BJ (cell line): ENCODE measurements around the gene HS6ST3. TPM values are rescaled to one million over a fixed set of nuclear protein-coding genes. Genes with fewer than 3 reads are reported as not detected.

Experiments
- CTCF ChIA-PET: fragments of 350-600 bp; formaldehyde crosslinking; extraction: SDS; loops from one replicate; lab custom pipeline; 2021; ENCODE audit warnings: antibody characterized with exemption, inconsistent platforms; lab: Yijun Ruan, JAX
- POLR2A ChIA-PET: fragments of 300-600 bp; sonication (Branson Sonifier 250); formaldehyde crosslinking; extraction: SDS; loops from one replicate; lab custom pipeline; 2021; ENCODE audit warnings: antibody characterized with exemption; lab: Charles Lee
- DNase-seq: peaks from one replicate; pipeline ENCODE4 v3.0.0-alpha.2; 2011; ENCODE audit warnings: low read depth
- H3K27me3 ChIP-seq: 2 replicates; pipeline ENCODE4 v1.6.0; 2011; ENCODE audit warnings: low read length; ENCODE audit not compliant: control insufficient read depth, insufficient read depth
- H3K36me3 ChIP-seq: 2 replicates; pipeline ENCODE4 v1.5.1; 2011; ENCODE audit warnings: low read length; ENCODE audit not compliant: control insufficient read depth, insufficient read depth
- H3K4me3 ChIP-seq: 2 replicates; pipeline ENCODE4 v1.5.1; 2011; ENCODE audit warnings: low read depth, mild to moderate bottlenecking, control low read depth, low read length
- CTCF ChIP-seq: IDR thresholded peaks from 2 replicates; pipeline ENCODE4 v1.5.1; 2011; ENCODE audit warnings: low read depth, mild to moderate bottlenecking, control low read depth, inconsistent platforms, low read length, moderate library complexity; ENCODE audit not compliant: insufficient read depth
- polyA plus RNA-seq: library from polyadenylated mRNA; depleted of rRNA; stranded (reverse); fragments of >200 nt; gene quantifications from 2 replicates; pipeline ENCODE4 v1.2.3, GENCODE V29; 2011

The HS6ST3 gene
- polyA plus RNA-seq, 1 experiment, result not detected

DNA sequence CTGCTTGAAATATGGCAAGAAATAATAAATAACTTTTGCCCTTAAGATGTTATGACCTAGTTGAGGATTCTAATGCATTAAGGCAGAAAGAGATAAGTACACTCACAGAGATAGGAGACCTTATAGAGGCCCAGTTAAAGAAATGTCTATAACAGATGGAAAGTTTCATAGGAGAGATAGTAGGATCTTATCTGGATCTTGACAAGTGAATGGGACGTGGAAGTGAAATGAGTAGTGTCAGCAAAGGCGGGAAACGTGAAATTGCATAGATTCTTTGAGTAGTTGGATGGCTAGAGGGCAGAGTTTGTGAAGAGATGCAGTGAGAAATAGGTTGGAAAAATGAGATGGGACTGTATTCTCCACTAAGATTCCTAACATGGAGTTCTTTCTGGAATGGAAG is 71.2 kb downstream of the HS6ST3 start:
- H3K27me3 ChIP-seq, result no peaks in the 10 kb centered on the region
- no peak overlapping the region for H3K4me3 ChIP-seq
- no peak for DNase-seq
- ChIA-PET CTCF (no interaction called here), POLR2A (no interaction called here)
- H3K36me3 ChIP-seq, result no peaks in the 10 kb centered on the region
- no peak for TF ChIP-seq CTCF

GRCh38 chr13:96165840-96166239 is 75.9 kb downstream of the HS6ST3 start:
- TF ChIP-seq CTCF, result no peak
- no peaks in the 10 kb centered on the region for H3K36me3 ChIP-seq

DNA sequence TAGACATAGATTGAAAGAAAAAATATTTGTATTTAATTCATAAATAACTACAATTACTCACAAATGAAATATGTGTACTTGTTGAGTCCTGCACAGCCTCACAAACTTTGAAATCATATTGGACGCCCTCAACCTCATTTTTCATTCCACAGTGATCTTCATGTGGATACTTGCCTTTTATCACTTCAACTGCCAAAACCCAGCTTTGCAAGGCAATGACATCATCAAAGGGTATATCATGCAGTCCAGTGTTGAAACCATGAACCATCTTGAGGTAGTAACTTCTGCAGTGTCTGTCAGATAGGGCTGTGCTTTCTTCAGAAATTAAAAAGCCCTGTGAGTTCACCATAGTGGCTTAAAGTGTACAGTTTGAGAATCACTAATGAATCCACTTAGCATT is 82.2 kb downstream of the HS6ST3 start:
- DNase-seq, result no peak
- CTCF ChIA-PET, result no interaction called here
- POLR2A ChIA-PET, result no interaction called here
- TF ChIP-seq CTCF, result no peak
- Histone ChIP-seq H3K4me3 (no peak overlapping the region), H3K36me3 (no peaks in the 10 kb centered on the region), H3K27me3 (no peaks in the 10 kb centered on the region)

More at GRCh38 chr13:96165840-96166239, 75.9 kb downstream of the HS6ST3 start:
- no peak for DNase-seq
- CTCF ChIA-PET, result no interaction called here
- Histone ChIP-seq H3K4me3 (no peak overlapping the region), H3K27me3 (no peaks in the 10 kb centered on the region)
- POLR2A ChIA-PET, result no interaction called here

DNA sequence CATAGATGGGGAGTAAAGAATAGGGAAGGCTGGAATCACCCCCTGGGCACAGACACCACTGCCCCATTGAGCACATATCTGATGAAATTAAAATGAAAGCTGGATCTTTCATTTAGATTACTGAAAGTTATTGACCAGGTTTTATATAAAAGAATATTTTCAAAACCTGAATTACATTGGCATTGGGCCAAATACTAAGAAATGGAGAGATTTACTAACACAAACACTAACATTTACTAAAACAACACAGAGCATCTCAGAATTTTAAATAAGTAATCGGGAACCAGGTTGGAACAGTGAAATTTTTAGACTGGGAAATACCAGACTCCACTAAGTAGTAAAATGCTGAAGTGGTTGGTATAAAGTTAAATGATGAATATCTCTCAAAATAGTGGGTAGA is 88.9 kb downstream of the HS6ST3 start:
- no peaks in the 10 kb centered on the region for H3K36me3 ChIP-seq
- H3K27me3 ChIP-seq, result no peaks in the 10 kb centered on the region
- ChIA-PET POLR2A (no interaction called here), CTCF (interaction anchor here (1.3 kb wide), 1 partner anchor 10 kb away, joined by 3 read pairs; no protein-coding TSS in a partner anchor)
- no peak overlapping the region for H3K4me3 ChIP-seq
- no peak for TF ChIP-seq CTCF
- DNase-seq, result no peak

GRCh38 chr13:96179309-96179708 is 89.4 kb downstream of the HS6ST3 start:
- CTCF ChIA-PET, result interaction anchor here (1.3 kb wide), 1 partner anchor 11 kb away, joined by 3 read pairs; no protein-coding TSS in a partner anchor
- no peak overlapping the region for H3K4me3 ChIP-seq
- H3K36me3 ChIP-seq, result no peaks in the 10 kb centered on the region
- DNase-seq, result no peak
- POLR2A ChIA-PET, result no interaction called here
- H3K27me3 ChIP-seq, result no peaks in the 10 kb centered on the region
- no peak for TF ChIP-seq CTCF
